ENCODE results near the gene SGCA.

The SGCA gene

GRCh38 chr17:50196826-50197225 lies 31.0 kb downstream of the SGCA start:
- DNase-seq, result no peak

DNA sequence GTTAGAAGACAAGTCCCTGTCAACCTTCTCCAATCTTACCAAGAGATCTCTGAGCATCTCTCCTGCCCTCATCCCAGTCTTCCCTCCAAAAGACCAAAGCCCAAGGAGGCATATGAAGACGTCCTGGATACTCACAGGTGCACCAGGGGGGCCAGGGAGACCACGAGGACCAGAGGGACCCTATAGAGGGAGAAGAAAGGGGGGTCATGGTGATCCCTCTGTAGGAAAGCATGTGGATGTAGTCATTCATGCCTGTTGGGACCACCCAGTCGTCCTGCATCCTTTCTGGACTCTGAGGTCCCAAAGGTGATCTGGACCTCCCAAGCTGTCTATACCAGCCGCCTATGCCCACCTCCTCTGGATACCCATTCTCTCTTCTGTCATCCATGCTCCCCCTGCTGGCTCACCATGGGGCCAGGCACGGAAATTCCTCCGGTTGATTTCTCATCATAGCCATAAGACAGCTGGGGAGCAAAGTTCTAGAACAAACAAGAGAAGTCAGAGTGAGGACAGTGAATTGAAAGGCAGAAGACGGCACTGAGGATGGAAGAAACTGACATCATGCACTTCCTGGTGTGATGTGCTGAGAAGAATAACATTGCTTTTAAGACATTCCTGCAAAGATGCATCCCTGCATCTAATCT lies 32.3 kb downstream of the SGCA start:
- peak; percentile 7 for DNase-seq

- DNase-seq, result no peak
These were observed 33.5 kb downstream of the SGCA start for GRCh38 chr17:50199211-50199802.

- peak; percentile 91 for DNase-seq
These were observed 34.1 kb downstream of the SGCA start for GRCh38 chr17:50199803-50200456.

- peak; percentile 91 for DNase-seq
These were observed 34.9 kb downstream of the SGCA start for GRCh38 chr17:50200457-50201275.

DNA sequence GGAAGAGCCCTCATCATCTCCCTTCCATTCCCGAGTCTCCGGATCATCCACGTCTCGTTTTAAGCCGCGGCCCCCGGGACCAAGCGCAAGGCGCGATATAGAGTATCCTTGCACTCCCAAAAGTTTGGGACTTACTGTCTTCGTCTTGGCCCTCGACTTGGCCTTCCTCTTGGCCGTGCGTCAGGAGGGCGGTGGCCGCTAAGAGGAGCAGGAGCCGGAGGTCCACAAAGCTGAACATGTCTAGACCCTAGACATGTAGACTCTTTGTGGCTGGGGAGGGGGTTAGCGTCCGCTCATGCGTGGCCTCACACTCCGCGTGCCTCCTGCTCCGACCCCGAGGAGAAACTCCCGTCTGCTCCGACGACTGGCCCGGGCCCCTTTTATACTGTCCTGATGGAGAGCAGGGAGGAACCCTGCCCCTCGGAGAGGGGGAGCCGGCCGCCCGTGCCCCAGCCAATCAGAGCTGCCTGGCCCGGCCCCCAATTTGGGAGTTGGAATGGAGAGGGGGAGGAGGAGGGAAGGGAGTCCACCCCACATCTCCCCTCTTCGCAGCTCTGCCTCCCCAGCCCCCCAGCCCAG lies 35.6 kb downstream of the SGCA start, which contains the start of gene COL1A1:
Gene COL1A1, minus strand, starts transcription at position 356 of the 579 bp plus-strand sequence. Its CDS starts 118 bp downstream, at position 238.
- no peak for DNase-seq

DNA sequence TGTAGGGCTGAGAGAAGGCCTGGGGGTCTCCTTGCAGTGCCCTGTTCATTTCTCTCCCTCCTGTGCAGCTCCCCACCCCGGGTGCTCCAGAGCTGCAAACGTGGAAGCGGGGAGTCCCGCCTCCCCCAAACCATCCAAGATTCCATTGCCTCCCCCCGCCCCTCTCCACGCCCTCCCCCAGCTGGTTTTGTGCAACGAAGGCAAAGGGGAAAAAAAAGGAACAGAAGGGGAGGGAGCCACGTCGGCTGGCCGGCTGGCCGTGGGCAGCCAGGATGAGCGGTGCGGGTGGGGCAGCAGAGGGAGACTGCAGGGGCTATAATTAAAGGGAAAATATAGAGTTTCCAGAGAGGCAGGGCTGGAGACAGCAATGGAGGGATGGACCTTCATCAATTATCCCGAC lies 37.3 kb downstream of the SGCA start:
- no peak for DNase-seq

DNA sequence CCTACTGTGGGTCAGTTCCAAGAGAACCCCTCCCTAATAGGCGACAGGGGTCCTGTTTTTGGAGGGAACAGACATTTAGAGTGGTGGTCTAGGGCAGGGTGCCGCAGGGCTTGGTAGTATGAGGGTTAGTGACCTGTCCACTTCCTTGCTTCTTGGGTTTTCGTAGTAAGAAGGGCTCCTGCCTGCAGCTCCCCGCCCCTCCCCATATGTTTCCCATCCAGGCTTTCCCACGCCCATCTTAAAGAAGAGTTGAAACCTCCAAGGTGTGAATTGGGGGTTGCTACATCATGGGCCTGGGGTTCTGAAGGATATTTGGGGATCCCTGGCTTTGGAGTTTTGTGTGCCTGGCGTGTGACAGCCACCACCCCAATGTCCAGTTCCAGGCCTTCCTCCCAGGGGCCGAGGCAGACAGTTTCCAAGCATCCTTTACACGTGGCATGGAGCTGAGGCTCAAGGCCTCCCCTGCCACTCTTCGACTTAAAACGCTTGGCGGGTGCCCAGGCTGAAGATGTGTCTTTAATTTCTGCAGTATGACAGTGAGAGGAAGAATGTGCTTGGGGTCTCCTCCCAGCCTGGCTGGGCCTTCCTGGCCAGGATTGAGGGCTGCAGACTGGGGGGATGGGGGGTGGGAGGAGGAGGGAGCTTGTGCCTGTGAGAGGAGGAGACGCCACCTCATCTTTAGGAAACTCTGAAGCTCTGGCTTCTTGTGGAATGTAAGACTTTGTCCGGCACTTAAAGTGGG lies 38.0 kb downstream of the SGCA start:
- DNase-seq, result no peak

GRCh38 chr17:50204431-50204830 lies 38.6 kb downstream of the SGCA start:
- DNase-seq, result no peak

- DNase-seq, result no peak
These were observed 39.5 kb downstream of the SGCA start for GRCh38 chr17:50205111-50205962.

DNA sequence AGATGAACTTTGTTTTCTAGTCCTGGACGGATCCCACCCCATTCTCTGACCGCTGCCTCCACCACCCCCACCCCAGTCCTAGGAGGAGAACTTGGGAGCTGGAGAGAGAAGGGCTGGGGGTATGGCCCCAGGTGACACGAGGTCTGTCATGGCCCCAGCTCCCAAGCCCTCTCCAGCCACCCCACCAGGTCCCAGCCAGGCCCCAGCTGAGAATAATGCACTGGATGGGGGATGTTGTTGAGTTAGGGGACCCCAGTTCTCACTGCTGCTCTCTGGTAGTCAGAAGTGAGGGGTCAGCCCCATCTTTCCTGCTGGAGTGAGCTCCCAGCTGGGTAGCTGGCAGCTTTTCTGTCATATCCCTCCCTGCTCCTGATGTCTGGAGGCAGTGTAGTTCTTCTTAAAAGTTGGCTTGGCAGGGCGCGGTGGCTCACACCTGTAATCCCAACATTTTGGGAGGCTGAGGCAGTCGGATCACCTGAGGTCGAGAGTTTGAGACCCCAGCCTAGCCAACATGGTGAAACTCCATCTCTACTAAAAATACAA lies 40.2 kb downstream of the SGCA start:
- DNase-seq, result no peak

DNA sequence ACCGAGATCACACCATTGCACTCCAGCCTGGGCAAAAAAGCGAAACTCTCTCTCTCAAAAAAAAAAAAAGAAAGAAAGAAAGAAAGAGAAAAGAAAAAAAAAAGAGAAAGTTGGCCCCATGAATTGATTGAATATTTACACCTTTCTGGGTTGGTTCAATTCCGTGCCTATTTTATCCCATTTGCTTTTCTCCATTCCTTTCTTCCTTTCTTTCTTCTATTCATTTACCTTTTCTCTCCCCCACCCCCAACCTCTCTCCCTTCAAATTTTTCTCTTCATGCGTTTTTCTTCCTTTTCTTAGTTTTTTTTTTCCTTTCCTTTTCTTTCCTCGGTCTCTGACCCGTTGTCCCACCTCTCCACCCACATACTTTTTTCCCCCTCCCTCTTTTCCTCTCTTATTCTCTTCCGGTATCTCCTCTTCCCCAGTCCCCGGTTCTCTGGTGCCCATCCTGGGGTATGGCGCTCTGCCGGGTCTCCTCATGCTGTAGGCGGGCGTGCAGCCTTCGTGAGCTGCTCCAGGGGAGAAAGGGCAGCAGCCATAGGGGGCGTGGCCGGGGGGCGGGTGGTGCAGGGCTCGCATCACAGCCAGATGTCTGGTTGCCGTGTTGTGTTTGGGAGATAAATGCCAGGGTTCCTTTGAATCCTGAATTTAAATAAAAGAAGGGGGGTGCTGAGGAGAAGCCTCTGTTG lies 40.9 kb downstream of the SGCA start:
- DNase-seq, result peak; percentile 49

GRCh38 chr17:50207315-50207714 lies 41.5 kb downstream of the SGCA start:
- no peak for DNase-seq

DNA sequence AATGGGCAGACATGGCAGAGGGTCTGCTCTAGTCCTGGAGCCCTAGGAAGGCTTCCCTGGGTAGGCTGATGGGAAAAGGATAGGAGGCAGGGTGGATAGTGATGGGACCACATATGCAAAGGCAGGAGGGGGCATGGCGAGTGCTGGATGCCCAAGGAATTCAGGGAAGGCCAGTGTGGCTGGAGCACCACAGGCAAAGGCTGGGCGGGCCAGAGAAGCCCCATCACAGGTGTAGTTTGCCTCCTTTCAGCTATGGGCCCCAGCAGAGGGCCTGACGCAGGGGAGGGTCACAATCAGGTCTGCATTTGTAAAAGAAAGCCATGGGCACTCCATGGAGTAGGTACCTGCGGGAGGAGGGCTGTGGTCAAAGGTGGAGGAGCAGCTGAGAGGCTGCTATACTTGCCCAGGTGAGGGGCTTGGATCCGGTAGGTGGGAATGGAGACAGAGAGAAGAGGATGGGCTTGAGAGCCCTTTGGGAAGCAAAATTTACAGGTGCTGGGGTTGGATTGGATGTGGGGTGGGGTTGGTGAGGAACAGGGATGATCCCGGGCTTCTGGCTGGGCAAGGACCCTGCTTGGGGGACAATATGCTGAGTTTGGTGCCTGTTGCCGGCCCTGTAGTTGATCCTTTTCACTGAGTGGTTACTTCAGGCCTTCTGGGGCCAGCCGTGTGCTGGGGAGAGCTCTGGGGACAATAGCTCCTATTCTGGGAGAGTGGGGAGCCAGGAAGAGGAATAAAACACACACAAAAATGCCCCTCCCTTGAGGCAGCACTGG lies 42.2 kb downstream of the SGCA start:
- DNase-seq, result no peak

GRCh38 chr17:50208611-50209061 lies 42.8 kb downstream of the SGCA start:
- DNase-seq, result no peak

- no peak for DNase-seq
These were observed 43.3 kb downstream of the SGCA start for GRCh38 chr17:50209133-50209471.

- peak; percentile 32 for DNase-seq
These were observed 43.9 kb downstream of the SGCA start for GRCh38 chr17:50209472-50210239.
